GM12878 (cell line): ENCODE results near the gene TP73. TPM values are rescaled to one million over a fixed set of nuclear protein-coding genes. Genes with fewer than 3 reads are reported as not detected.

Experiments used
- ATAC-seq: fragments of 200-7000 bp; cut with Tn5 transposase; 3 replicates; pipeline ENCODE4 v1.9.1; 2020; ENCODE audit warnings: mild to moderate bottlenecking, moderate library complexity
- BruUV-seq: library from RNA; stranded (reverse); fragments of 400-500 nt; replicated peaks from 2 replicates; lab custom pipeline; 2021; lab: Mats Ljungman, UMichigan
- CTCF ChIA-PET: fragments of 300-600 bp; sonication (Branson Sonifier 250); formaldehyde crosslinking; extraction: SDS; loops from one replicate; lab custom pipeline; 2021; ENCODE audit warnings: inconsistent platforms; lab: Yijun Ruan, JAX
- POLR2A ChIA-PET: fragments of 350-600 bp; formaldehyde crosslinking; extraction: SDS; loops from one replicate; lab custom pipeline; 2021; ENCODE audit warnings: inconsistent platforms; lab: Charles Lee
- RAD21 ChIA-PET: fragments of 300-600 bp; sonication (Branson Sonifier 250); formaldehyde crosslinking; loops from one replicate; lab custom pipeline; 2023; ENCODE audit warnings: antibody characterized with exemption; ENCODE audit not compliant: unreplicated experiment; lab: Charles Lee
- SMC1A ChIA-PET: fragments of 300-600 bp; sonication (Branson Sonifier 250); formaldehyde crosslinking; loops from one replicate; lab custom pipeline; 2023; ENCODE audit not compliant: unreplicated experiment, uncharacterized antibody; lab: Charles Lee
- DNase-seq: peaks from one replicate; pipeline ENCODE4 v3.0.0-alpha.2; 2011; ENCODE audit warnings: low read depth, low spot score
- FAIRE-seq: peaks from 3 replicates; lab custom pipeline; 2011; peaks lifted over from hg19 to GRCh38; lab: Jason Lieb, UNC
- H2AFZ ChIP-seq: 2 replicates; pipeline ENCODE4 v1.6.0; 2011; ENCODE audit warnings: low read depth, low read length, control low read depth; ENCODE audit not compliant: control insufficient read depth
- H3K27ac ChIP-seq: 2 replicates; pipeline ENCODE4 v1.5.1; 2011; ENCODE audit warnings: control low read depth; ENCODE audit not compliant: control insufficient read depth, insufficient read depth
- H3K27me3 ChIP-seq, 2 experiments: replicated peaks in 1 of 2; 2 replicates each; pipeline versions ENCODE4 v1.6.0 to v1.6.1; 2011; ENCODE audit warnings: low read length in 1 of 2; ENCODE audit not compliant: control insufficient read depth in 2 of 2, insufficient read depth in 2 of 2
- H3K36me3 ChIP-seq, 2 experiments: 2 replicates each; pipeline ENCODE4 v1.5.1; 2011; ENCODE audit warnings: low read length in 1 of 2; ENCODE audit not compliant: control insufficient read depth in 2 of 2, insufficient read depth in 2 of 2
- H3K4me1 ChIP-seq: 2 replicates; pipeline ENCODE4 v1.6.1; 2011; ENCODE audit warnings: mild to moderate bottlenecking, low read length, moderate library complexity, mixed read lengths; ENCODE audit not compliant: control insufficient read depth, insufficient read depth
- H3K4me2 ChIP-seq: 2 replicates; pipeline ENCODE4 v1.6.0; 2011; ENCODE audit warnings: control low read depth; ENCODE audit not compliant: control insufficient read depth, insufficient read depth
- H3K4me3 ChIP-seq: fragments of 200-600 bp; sonication (generic); 2 replicates; pipeline ENCODE4 v1.5.1; 2016
- H3K79me2 ChIP-seq: 2 replicates; pipeline ENCODE4 v1.6.0; 2011; ENCODE audit warnings: low read length; ENCODE audit not compliant: control insufficient read depth, insufficient read depth
- H3K9ac ChIP-seq: 2 replicates; pipeline ENCODE4 v1.8.0; 2011; ENCODE audit warnings: low read length, control low read depth, mixed read lengths; ENCODE audit not compliant: control insufficient read depth, insufficient read depth
- H3K9me3 ChIP-seq: replicated peaks from 3 replicates; pipeline ENCODE4 v1.5.1; 2011; ENCODE audit warnings: mild to moderate bottlenecking, low read length; ENCODE audit not compliant: control insufficient read depth, insufficient read depth
- H4K20me1 ChIP-seq: 2 replicates; pipeline ENCODE4 v1.6.0; 2011; ENCODE audit not compliant: control insufficient read depth, insufficient read depth
- ASH2L ChIP-seq: fragments of 300-600, 200-600 bp; sonication (generic); IDR thresholded peaks from 2 replicates; pipeline ENCODE4 v1.6.1; 2017; ENCODE audit warnings: low read depth, mild to moderate bottlenecking, borderline replicate concordance
- BCLAF1 ChIP-seq: fragments of 450-650 bp; IDR thresholded peaks from 2 replicates; pipeline ENCODE4 v1.6.1; 2017; ENCODE audit warnings: antibody characterized with exemption, mild to moderate bottlenecking, moderate library complexity
- BHLHE40 ChIP-seq, 2 experiments: fragments of 450-650 bp in 1 of 2; IDR thresholded peaks; 2 replicates each; pipeline ENCODE4 v1.6.1; 2011 to 2017; ENCODE audit warnings: low read depth in 2 of 2, borderline replicate concordance in 1 of 2, improper control_type of control experiment in 1 of 2, low read length in 1 of 2, mild to moderate bottlenecking in 1 of 2
- BMI1 ChIP-seq: fragments of 450-650 bp; IDR thresholded peaks from 2 replicates; pipeline ENCODE4 v1.6.1; 2016; ENCODE audit warnings: mild to moderate bottlenecking, moderate library complexity, borderline replicate concordance
- KDM1A ChIP-seq: fragments of 200-600 bp; sonication (generic); IDR thresholded peaks from 2 replicates; pipeline ENCODE4 v1.6.1; 2016; ENCODE audit warnings: borderline replicate concordance
- NFIC ChIP-seq: IDR thresholded peaks from 2 replicates; pipeline ENCODE4 v1.6.1; 2012; ENCODE audit warnings: low read depth, mild to moderate bottlenecking, inconsistent platforms, low read length, moderate library complexity
- SUZ12 ChIP-seq: fragments of 200-600 bp; sonication (generic); IDR thresholded peaks from one replicate; pipeline ENCODE4 v1.6.1; 2018; ENCODE audit warnings: antibody characterized with exemption, mild to moderate bottlenecking; ENCODE audit not compliant: unreplicated experiment
- USF1 ChIP-seq: IDR thresholded peaks from 2 replicates; pipeline ENCODE4 v1.6.1; 2011; ENCODE audit warnings: borderline replicate concordance, low read depth, mild to moderate bottlenecking, moderate library complexity, mixed read lengths, low read length; ENCODE audit not compliant: insufficient read depth; ENCODE audit errors: extremely low read length
- ZNF384 ChIP-seq: IDR thresholded peaks from 2 replicates; pipeline ENCODE4 v1.6.1; 2012; ENCODE audit warnings: low read depth, mild to moderate bottlenecking, low read length, improper control_type of control experiment, borderline replicate concordance
- ZNF592 ChIP-seq: fragments of 450-650 bp; IDR thresholded peaks from 2 replicates; pipeline ENCODE4 v1.6.1; 2017; ENCODE audit warnings: mild to moderate bottlenecking, moderate library complexity
- WGBS: methylation state at CpG from one replicate; pipeline ENCODE4 v1.1.6; 2016; ENCODE audit warnings: low lambda C conversion rate; ENCODE audit not compliant: insufficient replicate concordance, insufficient coverage; ENCODE audit errors: missing lambda C conversion rate; 5-methylcytosine and 5-hydroxymethylcytosine counted together
- in situ Hi-C: fragments of 300-500 bp; cut with MboI; formaldehyde crosslinking; loops from 9 replicates; pipeline ENCODE4 v1.14.3; 2018; ENCODE audit warnings: mixed read lengths
- intact Hi-C: fragments of 100-400 bp; cut with micrococcal nuclease; formaldehyde crosslinking; loops from one replicate; pipeline ENCODE4 v1.14.2; 2022; ENCODE audit not compliant: unreplicated experiment
- polyA plus RNA-seq, 11 experiments: library from polyadenylated mRNA; depleted of rRNA in 4 of 11; unstranded in 6 of 11; stranded (reverse) in 5 of 11; fragments of >200 nt; fragmentation: Nextera tagmentation in 4 of 11; fragmentation: Illumina TruSeq in 1 of 11; extraction: Ambion mirVana in 4 of 11; extraction: Trizol in 1 of 11; gene quantifications; 1 replicate in 1 of 11; 2 replicates in 10 of 11; pipeline versions ENCODE4 v1.2.1 to v1.2.3, GENCODE V29; 2011 to 2016; ENCODE audit warnings: inconsistent platforms in 2 of 11, missing spikeins in 2 of 11, low read depth in 1 of 11
- total RNA-seq, 4 experiments: library from RNA; depleted of rRNA in 3 of 4; stranded (reverse); fragments of >200 nt in 3 of 4; fragmentation: Illumina TruSeq in 1 of 4; extraction: Trizol in 1 of 4; gene quantifications; 2 replicates each; pipeline versions ENCODE4 v1.2.1 to v1.2.3, GENCODE V29; 2013 to 2021

TP73 gene
- total and polyA plus RNA-seq, 10 of the 15 experiments (the other 5 are each of a cell fraction or from before 2014, with no cell fraction given), result 0.08 to 54.2 (median 14.9) TPM

GRCh38 chr1:3604468-3604974 lies 47.8 kb upstream of the TP73 start (continued):
- TF ChIP-seq BCLAF1 (no peak), USF1 (no peak), ASH2L (no peak), BHLHE40 (IDR thresholded peaks at IDR 0.05; ENCODE audit: borderline replicate concordance in 1 of 2, low read depth in 2 of 2, low read length in 1 of 2) (no peak), BMI1 (no peak)

- RAD21 ChIA-PET, result no interaction called here
- no TSS peak for BruUV-seq
- CTCF ChIA-PET, result no interaction called here
- POLR2A ChIA-PET, result no interaction called here
- Histone ChIP-seq H3K27ac (no peak overlapping the region), H3K4me1 (no peaks in the 10 kb centered on the region), H2AFZ (no peak overlapping the region), H3K79me2 (no peaks in the 10 kb centered on the region), H3K4me2 (no peak overlapping the region), H3K27me3 (peaks cover 0 to 4% of the 10 kb centered on the region in 2 experiments; a peak in 3 of 4 replicates), H3K9me3 (no peaks in the 10 kb centered on the region), H3K9ac (no peak overlapping the region), H4K20me1 (no peaks in the 10 kb centered on the region), H3K36me3 (no peaks in the 10 kb centered on the region), H3K4me3 (no peak overlapping the region)
- 47% methylated on average over 7 of the region's 7 CpGs for WGBS
- no peak for FAIRE-seq
- SMC1A ChIA-PET, result no interaction called here
- intact Hi-C loops, result no loop called here
- DNase-seq, result no peak
- ATAC-seq, result no peak
- in situ Hi-C loops, result no loop called here
- TF ChIP-seq ZNF384 (no peak), SUZ12 (no peak), KDM1A (no peak), NFIC (0 out of 2 replicates have a peak, but pooled peaks have one; percentile 19), ZNF592 (no peak)
Measured at GRCh38 chr1:3604997-3605823, 47.1 kb upstream of the TP73 start.
